SK-N-SH treated with all-trans-retinoic acid at 6 μM for 48 hours (cell line): ENCODE results near the gene SYT6.

Experiments used
- BACH2 ChIP-seq: fragments of 250-450 bp; sonication (Bioruptor Pico); IDR thresholded peaks from 2 replicates; pipeline ENCODE4 v1.9.0; 2021; ENCODE audit warnings: mild to moderate bottlenecking, borderline replicate concordance
- OSR1 ChIP-seq: fragments of 250-450 bp; sonication (Bioruptor Pico); IDR thresholded peaks from 2 replicates; pipeline ENCODE4 v1.8.0; 2022; ENCODE audit warnings: moderate library complexity, mild to moderate bottlenecking, inconsistent platforms
- PATZ1 ChIP-seq: fragments of 250-450 bp; sonication (Bioruptor Pico); IDR thresholded peaks from 2 replicates; pipeline ENCODE4 v1.8.0; 2020; ENCODE audit warnings: mild to moderate bottlenecking, moderate library complexity, borderline replicate concordance
- SNAI2 ChIP-seq: fragments of 250-450 bp; sonication (Bioruptor Pico); IDR thresholded peaks from 2 replicates; pipeline ENCODE4 v1.5.0; 2020; ENCODE audit warnings: mild to moderate bottlenecking, moderate library complexity

GRCh38 chr1:114145504-114146151 is 8.0 kb downstream of the SYT6 start:
- TF ChIP-seq OSR1 (CRISPR knock-in tag) = no peak
- TF ChIP-seq BACH2 (CRISPR knock-in tag) = no peak
- TF ChIP-seq SNAI2 (CRISPR knock-in tag) = no peak
- no peak for TF ChIP-seq PATZ1 (CRISPR knock-in tag)
